H1 (cell line): ENCODE data around the gene CAMTA1. TPM values are rescaled to one million over a fixed set of nuclear protein-coding genes. Genes with fewer than 3 reads are reported as not detected.

Experiments
- CTCF ChIA-PET: fragments of 300-600 bp; sonication (Branson Sonifier 250); formaldehyde crosslinking; loops from one replicate; lab custom pipeline; 2021; ENCODE audit not compliant: partially characterized antibody; lab: Charles Lee
- POLR2A ChIA-PET: fragments of 300-600 bp; sonication (Branson Sonifier 250); formaldehyde crosslinking; loops from one replicate; lab custom pipeline; 2021; ENCODE audit warnings: inconsistent platforms; ENCODE audit not compliant: partially characterized antibody; lab: Charles Lee
- DNase-seq, 2 experiments: peaks; one replicate each; pipeline versions ENCODE4 v3.0.0 to v3.0.0-alpha.2; 2010 to 2022; ENCODE audit warnings: low spot score in 2 of 2, low read depth in 1 of 2, mixed read lengths in 1 of 2
- FAIRE-seq: peaks from 2 replicates; lab custom pipeline; 2011; peaks lifted over from hg19 to GRCh38; lab: Jason Lieb, UNC
- H2AFZ ChIP-seq: 2 replicates; pipeline ENCODE4 v1.8.1; 2012; ENCODE audit warnings: low read length, inconsistent platforms
- H2AK5ac ChIP-seq: 2 replicates; pipeline ENCODE4 v1.6.1; 2013; ENCODE audit warnings: low read depth, low read length
- H2BK120ac ChIP-seq: replicated peaks from 2 replicates; pipeline ENCODE3; 2013; ENCODE audit warnings: low read depth, low read length, inconsistent platforms
- H2BK12ac ChIP-seq: 2 replicates; pipeline ENCODE4 v1.6.1; 2013; ENCODE audit warnings: low read depth, low read length
- H2BK15ac ChIP-seq: 2 replicates; pipeline ENCODE4 v1.6.1; 2013; ENCODE audit warnings: low read length
- H2BK20ac ChIP-seq: 2 replicates; pipeline ENCODE4 v1.6.1; 2013; ENCODE audit warnings: low read length
- H2BK5ac ChIP-seq: 2 replicates; pipeline ENCODE4 v1.6.1; 2013; ENCODE audit warnings: low read depth, low read length
- H3K14ac ChIP-seq: 2 replicates; pipeline ENCODE4 v1.6.1; 2013; ENCODE audit warnings: inconsistent platforms; ENCODE audit not compliant: insufficient read length
- H3K18ac ChIP-seq: 2 replicates; pipeline ENCODE4 v1.6.1; 2013; ENCODE audit warnings: low read length; ENCODE audit errors: extremely low read depth
- H3K23ac ChIP-seq: 2 replicates; pipeline ENCODE4 v1.6.1; 2013; ENCODE audit warnings: inconsistent platforms; ENCODE audit not compliant: insufficient read length
- H3K23me2 ChIP-seq: 2 replicates; pipeline ENCODE4 v1.6.1; 2013; ENCODE audit warnings: low read depth, low read length
- H3K27ac ChIP-seq: 2 replicates; pipeline ENCODE4 v1.6.1; 2011; ENCODE audit warnings: low read depth, low read length, inconsistent platforms
- H3K27me3 ChIP-seq, 4 experiments: replicated peaks in 1 of 4; 1 replicate in 1 of 4; 2 replicates in 3 of 4; pipeline versions ENCODE4 v1.6.1 to v1.8.1; 2011 to 2013; ENCODE audit warnings: low read length in 3 of 4, mild to moderate bottlenecking in 3 of 4, inconsistent platforms in 2 of 4, mixed read lengths in 2 of 4, moderate library complexity in 1 of 4; ENCODE audit not compliant: control insufficient read depth in 3 of 4, insufficient read depth in 3 of 4; ENCODE audit errors: extremely low read depth in 1 of 4
- H3K36me3 ChIP-seq, 4 experiments: 2 replicates each; pipeline versions ENCODE4 v1.6.1 to v1.8.1; 2011 to 2013; ENCODE audit warnings: mild to moderate bottlenecking in 4 of 4, low read length in 3 of 4, moderate library complexity in 2 of 4, control low read depth in 1 of 4, inconsistent platforms in 1 of 4; ENCODE audit not compliant: insufficient read depth in 4 of 4, control insufficient read depth in 2 of 4
- H3K4ac ChIP-seq: replicated peaks from 2 replicates; pipeline ENCODE3; 2013; ENCODE audit warnings: low read length, low read depth, mixed read lengths, inconsistent platforms; ENCODE audit not compliant: insufficient read length
- H3K4me1 ChIP-seq, 4 experiments: replicated peaks in 1 of 4; 1 replicate in 1 of 4; 2 replicates in 3 of 4; pipeline versions ENCODE4 v1.6.1 to v1.8.1; 2011 to 2013; ENCODE audit warnings: low read length in 3 of 4, inconsistent platforms in 2 of 4, mixed read lengths in 1 of 4; ENCODE audit not compliant: insufficient read depth in 4 of 4, control insufficient read depth in 3 of 4
- H3K4me2 ChIP-seq, 2 experiments: 2 replicates each; pipeline versions ENCODE4 v1.6.1 to v1.8.1; 2011 to 2013; ENCODE audit warnings: low read depth in 2 of 2, low read length in 2 of 2, control low read depth in 1 of 2, inconsistent platforms in 1 of 2, mild to moderate bottlenecking in 1 of 2; ENCODE audit not compliant: insufficient read depth in 1 of 2
- H3K4me3 ChIP-seq, 4 experiments: fragments of 200-600, 300-600 bp in 1 of 4; sonication (generic), shearing (Covaris generic), sonication (Bioruptor Twin) in 1 of 4; 2 replicates each; pipeline versions ENCODE4 v1.5.1 to v1.8.1; 2011 to 2016; ENCODE audit warnings: low read length in 4 of 4, low read depth in 3 of 4, control low read depth in 2 of 4, inconsistent platforms in 2 of 4, mild to moderate bottlenecking in 2 of 4, mixed read lengths in 1 of 4, moderate library complexity in 1 of 4; ENCODE audit not compliant: insufficient read depth in 2 of 4; ENCODE audit errors: extremely low read depth in 1 of 4
- H3K56ac ChIP-seq: replicated peaks from 2 replicates; pipeline ENCODE3; 2013; ENCODE audit warnings: low read depth, mild to moderate bottlenecking, mixed read lengths, low read length, inconsistent platforms; ENCODE audit not compliant: insufficient read length
- H3K79me1 ChIP-seq: 2 replicates; pipeline ENCODE4 v1.6.1; 2013; ENCODE audit warnings: low read depth, low read length, control low read depth
- H3K79me2 ChIP-seq, 2 experiments: 2 replicates each; pipeline versions ENCODE4 v1.6.1 to v1.8.1; 2012 to 2013; ENCODE audit warnings: low read length in 2 of 2, mild to moderate bottlenecking in 2 of 2, inconsistent platforms in 1 of 2; ENCODE audit not compliant: insufficient read depth in 2 of 2, control insufficient read depth in 1 of 2
- H3K9ac ChIP-seq, 4 experiments: replicated peaks in 1 of 4; 1 replicate in 1 of 4; 2 replicates in 3 of 4; pipeline versions ENCODE4 v1.6.1 to v1.8.1; 2011 to 2013; ENCODE audit warnings: low read depth in 3 of 4, low read length in 3 of 4, control low read depth in 2 of 4, mild to moderate bottlenecking in 2 of 4, moderate library complexity in 2 of 4, inconsistent platforms in 1 of 4; ENCODE audit errors: extremely low read depth in 1 of 4
- H3K9me3 ChIP-seq, 2 experiments: 2 replicates each; pipeline versions ENCODE4 v1.6.1 to v1.8.1; 2012 to 2013; ENCODE audit warnings: mild to moderate bottlenecking in 2 of 2, moderate library complexity in 2 of 2, control low read depth in 1 of 2, inconsistent platforms in 1 of 2, low read depth in 1 of 2, low read length in 1 of 2, mixed read lengths in 1 of 2; ENCODE audit not compliant: insufficient read depth in 2 of 2
- H4K20me1 ChIP-seq, 2 experiments: replicated peaks in 1 of 2; 2 replicates each; pipeline versions ENCODE3 to v1.8.1; 2011 to 2013; ENCODE audit warnings: inconsistent platforms in 2 of 2, low read length in 2 of 2, mild to moderate bottlenecking in 1 of 2; ENCODE audit not compliant: insufficient read depth in 2 of 2, control insufficient read depth in 1 of 2
- H4K5ac ChIP-seq: 2 replicates; pipeline ENCODE4 v1.6.1; 2013; ENCODE audit warnings: low read length, low read depth, mixed read lengths, inconsistent platforms; ENCODE audit not compliant: insufficient read length
- H4K8ac ChIP-seq: 2 replicates; pipeline ENCODE4 v1.8.0; 2013; ENCODE audit warnings: mild to moderate bottlenecking, moderate library complexity, low read length, inconsistent platforms; ENCODE audit not compliant: insufficient read depth; ENCODE audit errors: extremely low read depth
- H4K91ac ChIP-seq: replicated peaks from 2 replicates; pipeline ENCODE3; 2013; ENCODE audit warnings: low read length, mixed read lengths, inconsistent platforms; ENCODE audit not compliant: insufficient read length
- CTBP2 ChIP-seq: IDR thresholded peaks from 2 replicates; pipeline ENCODE4 v1.7.0; 2011; ENCODE audit warnings: borderline replicate concordance, mild to moderate bottlenecking, moderate library complexity, mixed read lengths, low read length; ENCODE audit not compliant: insufficient read depth, insufficient read length
- JUN ChIP-seq: IDR thresholded peaks from 2 replicates; pipeline ENCODE4 v1.6.1; 2011; ENCODE audit warnings: low read depth, mild to moderate bottlenecking, improper control_type of control experiment, low read length
- KDM1A ChIP-seq: fragments of 200-600, 300-600 bp; sonication (generic); IDR thresholded peaks from 2 replicates; pipeline ENCODE4 v1.7.1; 2016; ENCODE audit warnings: mild to moderate bottlenecking, low read length, borderline replicate concordance
- KDM4A ChIP-seq: IDR thresholded peaks from one replicate; pipeline ENCODE4 v1.7.1; 2012; ENCODE audit warnings: low read depth, mild to moderate bottlenecking, moderate library complexity, low read length, inconsistent platforms; ENCODE audit not compliant: severe bottlenecking
- NANOG ChIP-seq: IDR thresholded peaks from 2 replicates; pipeline ENCODE4 v1.6.1; 2011; ENCODE audit warnings: low read length, low read depth, mild to moderate bottlenecking, inconsistent platforms; ENCODE audit not compliant: insufficient read depth, poor library complexity, severe bottlenecking
- POU5F1 ChIP-seq: IDR thresholded peaks from 2 replicates; pipeline ENCODE4 v1.6.1; 2011; ENCODE audit warnings: low read depth, mild to moderate bottlenecking, low read length, moderate library complexity
- RFX5 ChIP-seq: IDR thresholded peaks from 2 replicates; pipeline ENCODE4 v1.6.1; 2011; ENCODE audit warnings: low read depth, low read length, improper control_type of control experiment, borderline replicate concordance
- SIN3A ChIP-seq, 2 experiments: IDR thresholded peaks in 1 of 2; conservative IDR thresholded peaks in 1 of 2; 2 replicates each; pipeline ENCODE4 v1.6.1; 2011 to 2012; ENCODE audit warnings: low read length in 2 of 2, improper control_type of control experiment in 1 of 2, low read depth in 1 of 2, mild to moderate bottlenecking in 1 of 2
- SP1 ChIP-seq: IDR thresholded peaks from 2 replicates; pipeline ENCODE4 v1.6.1; 2011; ENCODE audit warnings: low read depth, low read length
- TEAD4 ChIP-seq: IDR thresholded peaks from 2 replicates; pipeline ENCODE4 v1.6.1; 2012; ENCODE audit warnings: low read depth, low read length, inconsistent platforms, mixed read lengths
- YY1 ChIP-seq: IDR thresholded peaks from 2 replicates; pipeline ENCODE4 v1.6.1; 2011; ENCODE audit warnings: low read depth, mild to moderate bottlenecking, low read length
- WGBS, 2 experiments: shearing (Covaris generic) in 1 of 2; methylation state at CpG; one replicate each; pipeline versions ENCODE4 v1.1.6 to v1.1.7; 2013 to 2015; ENCODE audit warnings: low lambda C conversion rate in 2 of 2, mixed read lengths in 2 of 2, inconsistent platforms in 1 of 2, low coverage in 1 of 2, missing lambda C conversion rate in 1 of 2; ENCODE audit not compliant: insufficient replicate concordance in 2 of 2, insufficient coverage in 1 of 2, insufficient read length in 1 of 2; ENCODE audit errors: extremely low coverage in 1 of 2, missing lambda C conversion rate in 1 of 2; 5-methylcytosine and 5-hydroxymethylcytosine counted together
- polyA plus RNA-seq, 7 experiments: library from polyadenylated mRNA; depleted of rRNA in 3 of 7; stranded (reverse) in 5 of 7; unstranded in 2 of 7; fragments of >200 nt in 5 of 7; fragments of 200-250 nt in 2 of 7; gene quantifications; 1 replicate in 5 of 7; 2 replicates in 1 of 7; 4 replicates in 1 of 7; pipeline versions ENCODE4 v1.2.1 to v1.2.3, GENCODE V29; 2011 to 2013; ENCODE audit warnings: missing spikeins in 2 of 7, mixed read lengths in 2 of 7
- total RNA-seq: library from RNA; stranded (reverse); fragmentation: NEBNext Ultra II Directional; extraction: Animal tissue kit (Norgen Biotek cat#: 25700); gene quantifications from 2 replicates; pipeline ENCODE4 v1.2.1, GENCODE V29; 2021

CAMTA1 gene
- total and polyA plus RNA-seq, 2 of the 8 experiments (the other 6 are each of a cell fraction or from before 2014, with no cell fraction given), result 65.0 to 119 TPM

- Histone ChIP-seq H2AFZ (no peak overlapping the region), H3K79me2 (no peaks in the 10 kb centered on the region), H2BK5ac (no peak overlapping the region), H3K9ac (no peak overlapping the region), H2BK12ac (no peak overlapping the region), H2BK15ac (no peak overlapping the region), H2BK20ac (no peak overlapping the region), H3K18ac (no peak overlapping the region), H3K36me3 (no peaks in the 10 kb centered on the region), H3K56ac (no peak overlapping the region), H3K27me3 (no peaks in the 10 kb centered on the region), H4K20me1 (no peaks in the 10 kb centered on the region), H3K4ac (no peak overlapping the region), H3K79me1 (no peaks in the 10 kb centered on the region), H3K9me3 (peaks cover 3 to 6% of the 10 kb centered on the region in 2 experiments; a peak in 2 of 4 replicates), H3K27ac (no peak overlapping the region), H4K8ac (peak overlapping the region; percentile 59; the same call in 1 of the 2 replicates), H2AK5ac (no peak overlapping the region), H4K91ac (no peak overlapping the region), H4K5ac (no peak overlapping the region), H3K23ac (no peak overlapping the region), H2BK120ac (no peak overlapping the region), H3K23me2 (no peaks in the 10 kb centered on the region), H3K4me2 (no peak overlapping the region), H3K4me1 (no peaks in the 10 kb centered on the region; a peak in 1 of 7 replicates), H3K4me3 (no peak overlapping the region), H3K14ac (no peak overlapping the region)
- WGBS, 2 experiments, result 82% methylated on average over 7 of the region's 7 CpGs; no CpG with 5 or more reads in 1 of the 2 experiments
- TF ChIP-seq POU5F1, result no peak
- TF ChIP-seq KDM1A, result no peak
- TF ChIP-seq SP1, result no peak
- TF ChIP-seq CTBP2, result no peak
- TF ChIP-seq YY1, result no peak
- TF ChIP-seq JUN, result no peak
- TF ChIP-seq NANOG, result no peak
- no peak for TF ChIP-seq KDM4A
- TF ChIP-seq RFX5, result no peak
- TF ChIP-seq SIN3A (conservative IDR thresholded peaks at IDR 0.05 in 1 of 2, IDR thresholded peaks at IDR 0.05 in 1 of 2; ENCODE audit: low read depth in 1 of 2, low read length in 2 of 2), result no peak
- TF ChIP-seq TEAD4, result no peak
- DNase-seq, result no peak
- FAIRE-seq, result no peak
- POLR2A ChIA-PET, result no interaction called here
- CTCF ChIA-PET, result interaction anchor here (0.6 to 3.3 kb wide), 5 partner anchors 9 to 804 kb away, joined by 3 to 8 read pairs (median 6); no protein-coding TSS in a partner anchor
Observed at GRCh38 chr1:7438396-7438785, 653.1 kb downstream of the CAMTA1 start.
